GM23338 (cell line): ENCODE data around the gene PARD3. TPM values are rescaled to one million over a fixed set of nuclear protein-coding genes. Genes with fewer than 3 reads are reported as not detected.

ENCODE experiments used
- ATAC-seq: fragments of 200-7000 bp; cut with Tn5 transposase; 3 replicates; pipeline ENCODE4 v1.9.1; 2020
- DNase-seq: peaks from one replicate; pipeline ENCODE4 v3.0.0-alpha.2; 2015; ENCODE audit warnings: low spot score
- H2AFZ ChIP-seq: fragments of 200-600 bp; sonication (generic); 2 replicates; pipeline ENCODE4 v1.8.0; 2016; ENCODE audit warnings: antibody characterized with exemption, mild to moderate bottlenecking, moderate library complexity
- H3F3A ChIP-seq: fragments of 200-600 bp; sonication (generic); replicated peaks from 2 replicates; pipeline ENCODE4 v1.8.0; 2017; ENCODE audit warnings: antibody characterized with exemption, mixed run types, low read depth
- H3K27ac ChIP-seq: fragments of 200-600 bp; sonication (generic); 2 replicates; pipeline ENCODE4 v1.6.1; 2016; ENCODE audit warnings: low read depth
- H3K27me3 ChIP-seq: fragments of 200-600 bp; sonication (generic); 2 replicates; pipeline ENCODE4 v1.8.0; 2016; ENCODE audit warnings: mild to moderate bottlenecking, mixed run types, moderate library complexity; ENCODE audit not compliant: insufficient read depth
- H3K36me3 ChIP-seq: fragments of 200-600 bp; sonication (generic); 2 replicates; pipeline ENCODE4 v1.8.0; 2016; ENCODE audit warnings: mild to moderate bottlenecking; ENCODE audit not compliant: insufficient read depth
- H3K4me1 ChIP-seq: fragments of 200-600 bp; sonication (generic); 2 replicates; pipeline ENCODE4 v1.8.0; 2016; ENCODE audit warnings: mild to moderate bottlenecking, moderate library complexity; ENCODE audit not compliant: insufficient read depth
- H3K4me2 ChIP-seq: fragments of 200-600 bp; sonication (generic); 2 replicates; pipeline ENCODE4 v1.7.1; 2017; ENCODE audit warnings: mixed run types
- H3K4me3 ChIP-seq: fragments of 200-600 bp; sonication (generic); 2 replicates; pipeline ENCODE4 v1.6.1; 2016; ENCODE audit warnings: mixed run types
- H3K79me2 ChIP-seq: fragments of 200-600 bp; sonication (generic); replicated peaks from 2 replicates; pipeline ENCODE4 v1.8.0; 2017; ENCODE audit warnings: mild to moderate bottlenecking; ENCODE audit not compliant: insufficient read depth
- H3K9me2 ChIP-seq: fragments of 200-600 bp; sonication (generic); 2 replicates; pipeline ENCODE4 v1.8.0; 2017; ENCODE audit not compliant: insufficient read depth
- H4K20me1 ChIP-seq: fragments of 200-600 bp; sonication (generic); replicated peaks from 2 replicates; pipeline ENCODE4 v1.8.0; 2017; ENCODE audit warnings: mild to moderate bottlenecking; ENCODE audit not compliant: insufficient read depth
- H3K27ac Mint-ChIP-seq: 2 replicates; pipeline ENCODE4 v1.8.0; 2020; ENCODE audit warnings: inconsistent platforms, mild to moderate bottlenecking, moderate library complexity, mixed read lengths
- H3K27me3 Mint-ChIP-seq: 3 replicates; pipeline ENCODE4 v1.8.0; 2022; ENCODE audit warnings: low read depth, mild to moderate bottlenecking, moderate library complexity, mixed read lengths, inconsistent platforms; ENCODE audit not compliant: insufficient read depth, poor library complexity
- H3K36me3 Mint-ChIP-seq: 3 replicates; pipeline ENCODE4 v1.8.0; 2021; ENCODE audit warnings: low read depth, mild to moderate bottlenecking, inconsistent platforms, moderate library complexity, mixed read lengths
- H3K4me1 Mint-ChIP-seq: 3 replicates; pipeline ENCODE4 v1.8.0; 2020; ENCODE audit warnings: mild to moderate bottlenecking, inconsistent platforms, mixed read lengths
- H3K4me3 Mint-ChIP-seq: 3 replicates; pipeline ENCODE4 v1.8.0; 2021; ENCODE audit warnings: moderate library complexity, mild to moderate bottlenecking, inconsistent platforms, mixed read lengths
- H3K9me3 Mint-ChIP-seq: 3 replicates; pipeline ENCODE4 v1.8.0; 2020; ENCODE audit warnings: moderate library complexity, mild to moderate bottlenecking, inconsistent platforms, mixed read lengths
- EZH2 ChIP-seq: fragments of 200-600 bp; sonication (generic); IDR thresholded peaks from one replicate; pipeline ENCODE4 v1.8.0; 2017; ENCODE audit warnings: antibody characterized with exemption, mild to moderate bottlenecking, low read depth; ENCODE audit not compliant: unreplicated experiment
- JUNB ChIP-seq: IDR thresholded peaks from one replicate; pipeline ENCODE4 v1.6.1; 2016; ENCODE audit warnings: antibody characterized with exemption; ENCODE audit not compliant: unreplicated experiment
- NANOG ChIP-seq: IDR thresholded peaks from 2 replicates; pipeline ENCODE4 v1.6.1; 2016; ENCODE audit warnings: antibody characterized with exemption, borderline replicate concordance
- POLR2AphosphoS5 ChIP-seq: IDR thresholded peaks from 2 replicates; pipeline ENCODE4 v1.6.1; 2016; ENCODE audit warnings: antibody characterized with exemption, low read depth
- STAT1 ChIP-seq: IDR thresholded peaks from one replicate; pipeline ENCODE4 v1.6.1; 2016; ENCODE audit warnings: antibody characterized with exemption; ENCODE audit not compliant: unreplicated experiment
- ZNF114 ChIP-seq: fragments of 250-450 bp; sonication (Bioruptor Pico); IDR thresholded peaks from 2 replicates; pipeline ENCODE4 v1.5.0; 2020; ENCODE audit warnings: mild to moderate bottlenecking, moderate library complexity
- ZNF331 ChIP-seq: fragments of 250-450 bp; sonication (Bioruptor Pico); IDR thresholded peaks from 2 replicates; pipeline ENCODE4 v1.5.0; 2020; ENCODE audit warnings: low read depth, mild to moderate bottlenecking, moderate library complexity
- polyA plus RNA-seq: library from polyadenylated mRNA; unstranded; fragments of >200 nt; fragmentation: Nextera tagmentation; extraction: Ambion mirVana; gene quantifications from 2 replicates; pipeline ENCODE4 v1.2.1, GENCODE V29; 2016
- total RNA-seq: library from RNA; depleted of rRNA; stranded (reverse); fragments of >200 nt; shearing (Covaris generic); gene quantifications from 2 replicates; pipeline ENCODE4 v1.2.3, GENCODE V29; 2014
- TF ChIP-seq, protein P1 (sequence below): IDR thresholded peaks from one replicate; pipeline ENCODE4 v1.6.1; 2018; ENCODE audit warnings: antibody characterized with exemption; ENCODE audit not compliant: unreplicated experiment
- TF ChIP-seq, protein P2 (sequence below), 2 experiments: fragments of 200-600 bp in 1 of 2; sonication (generic) in 1 of 2; conservative IDR thresholded peaks; 2 replicates each; pipeline versions ENCODE4 v1.5.1 to v1.6.1; 2016 to 2017; ENCODE audit warnings: antibody characterized with exemption in 2 of 2, low read depth in 2 of 2, mild to moderate bottlenecking in 2 of 2, moderate library complexity in 1 of 2
- TF ChIP-seq, protein P3 (sequence below): fragments of 250-450 bp; sonication (Bioruptor Pico); IDR thresholded peaks from 2 replicates; pipeline ENCODE4 v1.5.0; 2020; ENCODE audit warnings: mild to moderate bottlenecking, moderate library complexity

Gene PARD3
- total and polyA plus RNA-seq, 2 experiments from 2014 or later = 30.2 to 51.4 TPM

DNA sequence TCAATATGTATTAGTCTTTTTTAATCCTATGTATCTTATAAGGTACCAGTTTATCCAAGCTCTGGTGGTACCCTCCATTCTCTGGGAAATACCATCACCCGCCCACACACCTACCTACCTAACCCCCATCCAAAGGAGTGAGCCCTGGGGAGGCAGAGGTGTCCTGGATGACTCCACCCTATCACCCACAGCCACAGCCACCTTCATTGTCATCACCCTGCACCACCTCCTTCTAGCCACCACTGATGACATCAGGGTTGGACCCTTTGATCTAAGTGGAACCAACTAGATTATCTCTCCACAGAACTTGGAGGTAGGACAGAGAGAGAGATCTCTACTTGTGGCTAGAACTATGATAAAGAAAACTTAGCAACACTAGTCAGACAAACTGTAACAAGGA lies 259.4 kb downstream of the PARD3 start (continued):
- TF ChIP-seq EZH2 (no peak), NANOG (no peak), POLR2AphosphoS5 (no peak), ZNF114 (CRISPR knock-in tag) (no peak), ZNF331 (CRISPR knock-in tag) (no peak)
- TF ChIP-seq, protein P1, sequence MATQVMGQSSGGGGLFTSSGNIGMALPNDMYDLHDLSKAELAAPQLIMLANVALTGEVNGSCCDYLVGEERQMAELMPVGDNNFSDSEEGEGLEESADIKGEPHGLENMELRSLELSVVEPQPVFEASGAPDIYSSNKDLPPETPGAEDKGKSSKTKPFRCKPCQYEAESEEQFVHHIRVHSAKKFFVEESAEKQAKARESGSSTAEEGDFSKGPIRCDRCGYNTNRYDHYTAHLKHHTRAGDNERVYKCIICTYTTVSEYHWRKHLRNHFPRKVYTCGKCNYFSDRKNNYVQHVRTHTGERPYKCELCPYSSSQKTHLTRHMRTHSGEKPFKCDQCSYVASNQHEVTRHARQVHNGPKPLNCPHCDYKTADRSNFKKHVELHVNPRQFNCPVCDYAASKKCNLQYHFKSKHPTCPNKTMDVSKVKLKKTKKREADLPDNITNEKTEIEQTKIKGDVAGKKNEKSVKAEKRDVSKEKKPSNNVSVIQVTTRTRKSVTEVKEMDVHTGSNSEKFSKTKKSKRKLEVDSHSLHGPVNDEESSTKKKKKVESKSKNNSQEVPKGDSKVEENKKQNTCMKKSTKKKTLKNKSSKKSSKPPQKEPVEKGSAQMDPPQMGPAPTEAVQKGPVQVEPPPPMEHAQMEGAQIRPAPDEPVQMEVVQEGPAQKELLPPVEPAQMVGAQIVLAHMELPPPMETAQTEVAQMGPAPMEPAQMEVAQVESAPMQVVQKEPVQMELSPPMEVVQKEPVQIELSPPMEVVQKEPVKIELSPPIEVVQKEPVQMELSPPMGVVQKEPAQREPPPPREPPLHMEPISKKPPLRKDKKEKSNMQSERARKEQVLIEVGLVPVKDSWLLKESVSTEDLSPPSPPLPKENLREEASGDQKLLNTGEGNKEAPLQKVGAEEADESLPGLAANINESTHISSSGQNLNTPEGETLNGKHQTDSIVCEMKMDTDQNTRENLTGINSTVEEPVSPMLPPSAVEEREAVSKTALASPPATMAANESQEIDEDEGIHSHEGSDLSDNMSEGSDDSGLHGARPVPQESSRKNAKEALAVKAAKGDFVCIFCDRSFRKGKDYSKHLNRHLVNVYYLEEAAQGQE = no peak

DNA sequence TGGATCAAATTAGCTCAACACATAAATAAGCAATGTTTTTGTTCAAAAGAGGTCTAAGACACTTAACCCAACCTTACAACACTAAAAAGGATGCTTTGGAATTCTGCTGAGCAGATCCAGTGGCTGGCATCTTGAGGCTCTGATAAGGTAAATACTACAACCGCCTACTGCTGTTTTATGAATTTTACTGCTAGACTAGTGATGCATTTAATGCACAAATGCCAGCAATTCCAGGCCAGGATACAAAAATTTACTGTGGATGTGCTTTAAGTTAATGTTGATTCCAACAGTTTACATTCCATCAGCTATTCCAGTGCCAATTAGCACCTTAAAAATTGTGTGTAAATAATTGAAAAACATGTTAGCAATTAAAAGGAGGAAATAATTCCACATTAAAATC lies 261.3 kb downstream of the PARD3 start:
- ATAC-seq = no peak
- H3K4me1 ChIP-seq = peaks cover 4% of the 10 kb centered on the region; the same call in 1 of the 2 replicates
- Mint-ChIP-seq H3K27me3 (peaks cover 5% of the 10 kb centered on the region), H3K4me3 (no peak overlapping the region), H3K9me3 (no peaks in the 10 kb centered on the region), H3K36me3 (no peaks in the 10 kb centered on the region), H3K27ac (no peak overlapping the region), H3K4me1 (peaks cover 19% of the 10 kb centered on the region)
- no peaks in the 10 kb centered on the region for H4K20me1 ChIP-seq
- H3K4me3 ChIP-seq = no peak overlapping the region
- H3K27me3 ChIP-seq = no peaks in the 10 kb centered on the region
- H3K79me2 ChIP-seq = peaks cover 23% of the 10 kb centered on the region; the same call in 1 of the 2 replicates
- H3K4me2 ChIP-seq = no peak overlapping the region
- no peak overlapping the region for H2AFZ ChIP-seq
- H3K9me2 ChIP-seq = no peaks in the 10 kb centered on the region
- H3F3A ChIP-seq = no peaks in the 10 kb centered on the region; the same call in 1 of the 2 replicates
- no peak overlapping the region for H3K27ac ChIP-seq
- no peak for DNase-seq
- H3K36me3 ChIP-seq = no peaks in the 10 kb centered on the region
- TF ChIP-seq ZNF114 (CRISPR knock-in tag) (no peak), JUNB (no peak), NANOG (no peak), STAT1 (no peak), EZH2 (no peak)
- TF ChIP-seq, protein P1 = no peak
- TF ChIP-seq, protein P2, sequence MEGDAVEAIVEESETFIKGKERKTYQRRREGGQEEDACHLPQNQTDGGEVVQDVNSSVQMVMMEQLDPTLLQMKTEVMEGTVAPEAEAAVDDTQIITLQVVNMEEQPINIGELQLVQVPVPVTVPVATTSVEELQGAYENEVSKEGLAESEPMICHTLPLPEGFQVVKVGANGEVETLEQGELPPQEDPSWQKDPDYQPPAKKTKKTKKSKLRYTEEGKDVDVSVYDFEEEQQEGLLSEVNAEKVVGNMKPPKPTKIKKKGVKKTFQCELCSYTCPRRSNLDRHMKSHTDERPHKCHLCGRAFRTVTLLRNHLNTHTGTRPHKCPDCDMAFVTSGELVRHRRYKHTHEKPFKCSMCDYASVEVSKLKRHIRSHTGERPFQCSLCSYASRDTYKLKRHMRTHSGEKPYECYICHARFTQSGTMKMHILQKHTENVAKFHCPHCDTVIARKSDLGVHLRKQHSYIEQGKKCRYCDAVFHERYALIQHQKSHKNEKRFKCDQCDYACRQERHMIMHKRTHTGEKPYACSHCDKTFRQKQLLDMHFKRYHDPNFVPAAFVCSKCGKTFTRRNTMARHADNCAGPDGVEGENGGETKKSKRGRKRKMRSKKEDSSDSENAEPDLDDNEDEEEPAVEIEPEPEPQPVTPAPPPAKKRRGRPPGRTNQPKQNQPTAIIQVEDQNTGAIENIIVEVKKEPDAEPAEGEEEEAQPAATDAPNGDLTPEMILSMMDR (conservative IDR thresholded peaks at IDR 0.05; ENCODE audit: low read depth in 2 of 2) = no peak
- TF ChIP-seq, protein P3, sequence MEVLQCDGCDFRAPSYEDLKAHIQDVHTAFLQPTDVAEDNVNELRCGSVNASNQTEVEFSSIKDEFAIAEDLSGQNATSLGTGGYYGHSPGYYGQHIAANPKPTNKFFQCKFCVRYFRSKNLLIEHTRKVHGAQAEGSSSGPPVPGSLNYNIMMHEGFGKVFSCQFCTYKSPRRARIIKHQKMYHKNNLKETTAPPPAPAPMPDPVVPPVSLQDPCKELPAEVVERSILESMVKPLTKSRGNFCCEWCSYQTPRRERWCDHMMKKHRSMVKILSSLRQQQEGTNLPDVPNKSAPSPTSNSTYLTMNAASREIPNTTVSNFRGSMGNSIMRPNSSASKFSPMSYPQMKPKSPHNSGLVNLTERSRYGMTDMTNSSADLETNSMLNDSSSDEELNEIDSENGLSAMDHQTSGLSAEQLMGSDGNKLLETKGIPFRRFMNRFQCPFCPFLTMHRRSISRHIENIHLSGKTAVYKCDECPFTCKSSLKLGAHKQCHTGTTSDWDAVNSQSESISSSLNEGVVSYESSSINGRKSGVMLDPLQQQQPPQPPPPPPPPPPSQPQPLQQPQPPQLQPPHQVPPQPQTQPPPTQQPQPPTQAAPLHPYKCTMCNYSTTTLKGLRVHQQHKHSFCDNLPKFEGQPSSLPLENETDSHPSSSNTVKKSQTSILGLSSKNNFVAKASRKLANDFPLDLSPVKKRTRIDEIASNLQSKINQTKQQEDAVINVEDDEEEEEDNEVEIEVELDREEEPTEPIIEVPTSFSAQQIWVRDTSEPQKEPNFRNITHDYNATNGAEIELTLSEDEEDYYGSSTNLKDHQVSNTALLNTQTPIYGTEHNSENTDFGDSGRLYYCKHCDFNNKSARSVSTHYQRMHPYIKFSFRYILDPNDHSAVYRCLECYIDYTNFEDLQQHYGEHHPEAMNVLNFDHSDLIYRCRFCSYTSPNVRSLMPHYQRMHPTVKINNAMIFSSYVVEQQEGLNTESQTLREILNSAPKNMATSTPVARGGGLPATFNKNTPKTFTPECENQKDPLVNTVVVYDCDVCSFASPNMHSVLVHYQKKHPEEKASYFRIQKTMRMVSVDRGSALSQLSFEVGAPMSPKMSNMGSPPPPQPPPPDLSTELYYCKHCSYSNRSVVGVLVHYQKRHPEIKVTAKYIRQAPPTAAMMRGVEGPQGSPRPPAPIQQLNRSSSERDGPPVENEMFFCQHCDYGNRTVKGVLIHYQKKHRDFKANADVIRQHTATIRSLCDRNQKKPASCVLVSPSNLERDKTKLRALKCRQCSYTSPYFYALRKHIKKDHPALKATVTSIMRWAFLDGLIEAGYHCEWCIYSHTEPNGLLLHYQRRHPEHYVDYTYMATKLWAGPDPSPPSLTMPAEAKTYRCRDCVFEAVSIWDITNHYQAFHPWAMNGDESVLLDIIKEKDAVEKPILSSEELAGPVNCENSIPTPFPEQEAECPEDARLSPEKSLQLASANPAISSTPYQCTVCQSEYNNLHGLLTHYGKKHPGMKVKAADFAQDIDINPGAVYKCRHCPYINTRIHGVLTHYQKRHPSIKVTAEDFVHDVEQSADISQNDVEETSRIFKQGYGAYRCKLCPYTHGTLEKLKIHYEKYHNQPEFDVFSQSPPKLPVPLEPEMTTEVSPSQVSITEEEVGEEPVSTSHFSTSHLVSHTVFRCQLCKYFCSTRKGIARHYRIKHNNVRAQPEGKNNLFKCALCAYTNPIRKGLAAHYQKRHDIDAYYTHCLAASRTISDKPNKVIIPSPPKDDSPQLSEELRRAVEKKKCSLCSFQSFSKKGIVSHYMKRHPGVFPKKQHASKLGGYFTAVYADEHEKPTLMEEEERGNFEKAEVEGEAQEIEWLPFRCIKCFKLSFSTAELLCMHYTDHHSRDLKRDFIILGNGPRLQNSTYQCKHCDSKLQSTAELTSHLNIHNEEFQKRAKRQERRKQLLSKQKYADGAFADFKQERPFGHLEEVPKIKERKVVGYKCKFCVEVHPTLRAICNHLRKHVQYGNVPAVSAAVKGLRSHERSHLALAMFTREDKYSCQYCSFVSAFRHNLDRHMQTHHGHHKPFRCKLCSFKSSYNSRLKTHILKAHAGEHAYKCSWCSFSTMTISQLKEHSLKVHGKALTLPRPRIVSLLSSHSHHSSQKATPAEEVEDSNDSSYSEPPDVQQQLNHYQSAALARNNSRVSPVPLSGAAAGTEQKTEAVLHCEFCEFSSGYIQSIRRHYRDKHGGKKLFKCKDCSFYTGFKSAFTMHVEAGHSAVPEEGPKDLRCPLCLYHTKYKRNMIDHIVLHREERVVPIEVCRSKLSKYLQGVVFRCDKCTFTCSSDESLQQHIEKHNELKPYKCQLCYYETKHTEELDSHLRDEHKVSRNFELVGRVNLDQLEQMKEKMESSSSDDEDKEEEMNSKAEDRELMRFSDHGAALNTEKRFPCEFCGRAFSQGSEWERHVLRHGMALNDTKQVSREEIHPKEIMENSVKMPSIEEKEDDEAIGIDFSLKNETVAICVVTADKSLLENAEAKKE (CRISPR knock-in tag) = no peak
